Adrenal gland (tissue), 12 donors: ENCODE results near the gene KIAA0930. TPM values are rescaled to one million over a fixed set of nuclear protein-coding genes. Genes with fewer than 3 reads are reported as not detected.

ENCODE experiments used
- DNase-seq, 7 donors: peaks; one replicate each; pipeline ENCODE4 v3.0.0-alpha.2; 2019 to 2020
- H3K27ac ChIP-seq, 5 donors: fragments of 200-600 bp; sonication (generic) in 4 of 5; 1 replicate in 3 of 5; 2 replicates in 2 of 5; pipeline versions ENCODE4 v1.5.1 to v1.8.0; 2016 to 2020; ENCODE audit warnings: mild to moderate bottlenecking in 1 of 5
- H3K27me3 ChIP-seq: fragments of 200-600 bp; 2 replicates; pipeline ENCODE4 v1.8.0; 2021
- H3K36me3 ChIP-seq, 2 donors: fragments of 200-600 bp; replicated peaks in 1 of 2; 1 replicate in 1 of 2; 2 replicates in 1 of 2; pipeline versions ENCODE4 v1.5.1 to v1.8.0; 2018 to 2022
- H3K4me1 ChIP-seq, 2 donors: fragments of 200-600 bp; replicated peaks in 1 of 2; 1 replicate in 1 of 2; 2 replicates in 1 of 2; pipeline versions ENCODE4 v1.5.1 to v1.8.0; 2018 to 2021
- H3K4me3 ChIP-seq, 4 donors: fragments of 200-600 bp; sonication (generic) in 3 of 4; one replicate each; pipeline ENCODE4 v1.5.1; 2016 to 2018
- H3K9me3 ChIP-seq, 3 donors: fragments of 200-600 bp; sonication (generic) in 1 of 3; replicated peaks in 1 of 3; 1 replicate in 2 of 3; 2 replicates in 1 of 3; pipeline versions ENCODE4 v1.5.1 to v1.8.0; 2016 to 2021
- POLR2A ChIP-seq, 2 donors: fragments of 450-650 bp; IDR thresholded peaks; one replicate each; pipeline ENCODE4 v1.6.1; 2017; ENCODE audit warnings: antibody characterized with exemption in 2 of 2, mild to moderate bottlenecking in 2 of 2, moderate library complexity in 1 of 2
- WGBS, 4 donors: extraction: QIAGEN DNeasy Blood & Tissue Kit in 2 of 4; methylation state at CpG; one replicate each; pipeline versions ENCODE4 v1.1.5 to v1.1.7; 2013 to 2017; 5-methylcytosine and 5-hydroxymethylcytosine counted together
- intact Hi-C, 2 donors: fragments of 100-400 bp; cut with DNase I; formaldehyde crosslinking; loops; one replicate each; pipeline versions ENCODE4 v1.14.1 to v1.15.0; 2022 to 2023
- microRNA counts, 2 donors: library from miRNA; unstranded; fragments of <30 nt; microRNA quantifications; one replicate each; lab custom pipeline; 2016
- microRNA-seq, 3 donors: library from miRNA; unstranded; fragments of <30 nt; microRNA quantifications; one replicate each; pipeline ENCODE4, GENCODE V29; 2017 to 2020
- polyA plus RNA-seq, 3 donors: library from polyadenylated mRNA; stranded (reverse); fragments of 200-250 nt in 2 of 3; fragments of 350-450 nt in 1 of 3; fragmentation: Illumina TruSeq in 1 of 3; extraction: RNeasy Lipid Tissue Mini Kit (QIAGEN cat#74804) in 1 of 3; gene quantifications; one replicate each; pipeline ENCODE4 v1.2.3, GENCODE V29; 2013 to 2014
- small RNA-seq, 2 donors: library from RNA; depleted of rRNA; stranded (forward); fragments of <200 nt; gene quantifications; one replicate each; pipeline ENCODE3, GENCODE V24; 2016
- total RNA-seq, 9 donors: library from RNA; depleted of rRNA in 4 of 9; stranded (reverse); fragments of >200 nt in 4 of 9; fragments of 120-200 nt in 1 of 9; fragmentation: NEBNext Ultra II Directional in 1 of 9; extraction: Animal tissue kit (Norgen Biotek cat#: 25700) in 1 of 9; gene quantifications; one replicate each; pipeline versions ENCODE4 v1.1.0 to v1.2.4, GENCODE V29; 2013 to 2023
- TF ChIP-seq, protein P1 (sequence below), 6 experiments: fragments of 450-650 bp in 4 of 6; fragments of 200-600 bp in 2 of 6; sonication (generic) in 1 of 6; IDR thresholded peaks; 1 replicate in 5 of 6; 2 replicates in 1 of 6; pipeline versions ENCODE4 v1.5.1 to v1.8.0; 2016 to 2021; ENCODE audit warnings: antibody characterized with exemption in 6 of 6, mild to moderate bottlenecking in 2 of 6, moderate library complexity in 1 of 6
- donor health status: healthy with polysubstance abuse.
- donor health status: Bipolar disorder and iron deficiency.
- donor health status: DM: yes; HTN: yes; CAD: no.
- donor health status: DM: no; HTN: no; CAD: no.
- donor health status: DM: no; HTN: no; CAD: no.
- donor health status: DM: yes; HTN: yes; CAD: no.

Gene KIAA0930
- total and polyA plus RNA-seq, 12 donors, result 40.3 to 183 (median 96.4) TPM

DNA sequence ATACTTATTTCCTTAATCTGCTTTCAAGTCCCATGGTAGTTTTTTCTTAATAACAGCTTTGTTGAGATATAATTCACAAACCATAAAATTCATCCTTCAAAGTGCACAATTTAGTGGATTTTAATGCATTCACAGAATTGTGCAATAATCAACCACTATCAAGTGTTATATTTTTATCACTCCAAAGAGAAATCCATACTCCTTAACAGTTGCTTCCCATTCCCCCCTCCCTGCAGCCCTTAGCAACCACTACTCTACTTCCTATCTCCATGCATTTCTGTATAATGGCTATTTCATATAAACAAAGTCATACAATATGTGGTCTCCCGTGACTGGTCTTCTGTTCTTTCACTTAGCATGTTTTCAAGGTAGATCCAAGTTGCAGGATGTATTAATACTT is 95.8 kb downstream of the KIAA0930 start:
- Histone ChIP-seq H3K4me1 (no peaks in the 10 kb centered on the region), H3K36me3 (no peaks in the 10 kb centered on the region), H3K9me3 (peaks cover 0 to 4% (median 0%) of the 10 kb centered on the region in 3 donors), H3K27me3 (no peaks in the 10 kb centered on the region), H3K27ac (no peak overlapping the region), H3K4me3 (no peak overlapping the region)
- intact Hi-C loops, result no loop called here
- WGBS, 4 donors, result 84 to 96% (median 90%) methylated on average over 1 of the region's 1 CpG
- TF ChIP-seq, protein P1, sequence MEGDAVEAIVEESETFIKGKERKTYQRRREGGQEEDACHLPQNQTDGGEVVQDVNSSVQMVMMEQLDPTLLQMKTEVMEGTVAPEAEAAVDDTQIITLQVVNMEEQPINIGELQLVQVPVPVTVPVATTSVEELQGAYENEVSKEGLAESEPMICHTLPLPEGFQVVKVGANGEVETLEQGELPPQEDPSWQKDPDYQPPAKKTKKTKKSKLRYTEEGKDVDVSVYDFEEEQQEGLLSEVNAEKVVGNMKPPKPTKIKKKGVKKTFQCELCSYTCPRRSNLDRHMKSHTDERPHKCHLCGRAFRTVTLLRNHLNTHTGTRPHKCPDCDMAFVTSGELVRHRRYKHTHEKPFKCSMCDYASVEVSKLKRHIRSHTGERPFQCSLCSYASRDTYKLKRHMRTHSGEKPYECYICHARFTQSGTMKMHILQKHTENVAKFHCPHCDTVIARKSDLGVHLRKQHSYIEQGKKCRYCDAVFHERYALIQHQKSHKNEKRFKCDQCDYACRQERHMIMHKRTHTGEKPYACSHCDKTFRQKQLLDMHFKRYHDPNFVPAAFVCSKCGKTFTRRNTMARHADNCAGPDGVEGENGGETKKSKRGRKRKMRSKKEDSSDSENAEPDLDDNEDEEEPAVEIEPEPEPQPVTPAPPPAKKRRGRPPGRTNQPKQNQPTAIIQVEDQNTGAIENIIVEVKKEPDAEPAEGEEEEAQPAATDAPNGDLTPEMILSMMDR (IDR thresholded peaks at IDR 0.05), result no peak
- no peak for TF ChIP-seq POLR2A (IDR thresholded peaks at IDR 0.05)
- DNase-seq, result no peak

DNA sequence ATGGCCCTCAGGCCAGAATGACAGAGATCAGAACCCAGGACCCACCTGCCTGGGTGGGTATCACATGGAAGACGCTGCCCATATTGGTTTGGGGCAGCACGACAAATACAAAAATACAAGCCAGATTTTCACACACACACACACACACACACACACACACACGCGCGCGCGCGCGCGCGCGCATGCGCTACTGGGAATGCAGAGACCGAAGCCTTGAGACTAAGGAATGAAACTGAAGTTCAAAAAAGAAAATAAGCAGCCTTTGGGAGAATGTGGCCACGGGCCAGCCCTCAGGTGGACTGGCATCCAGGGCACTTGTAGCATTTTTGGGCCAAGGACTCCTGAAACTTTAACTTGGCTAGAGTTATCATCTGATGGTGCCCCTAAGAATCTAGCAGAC is 98.3 kb downstream of the KIAA0930 start:
- no peak overlapping the region for H3K4me3 ChIP-seq
- H3K36me3 ChIP-seq, result no peaks in the 10 kb centered on the region
- no peaks in the 10 kb centered on the region for H3K27me3 ChIP-seq
- no peaks in the 10 kb centered on the region for H3K4me1 ChIP-seq
- peaks cover 0 to 4% (median 0%) of the 10 kb centered on the region in 3 donors for H3K9me3 ChIP-seq
- intact Hi-C loops, result no loop called here
- WGBS, 4 donors, result 81 to 84% (median 83%) methylated on average over 15 of the region's 15 CpGs
- no peak for TF ChIP-seq POLR2A (IDR thresholded peaks at IDR 0.05)
- TF ChIP-seq, protein P1 (IDR thresholded peaks at IDR 0.05), result no peak
- no peak overlapping the region for H3K27ac ChIP-seq
- DNase-seq, result no peak

MicroRNAs encoded within 50 kb of the gene (microRNA counts, 767-probe panel; counts per million panel counts)
- 0 counts per million in 2 donors for microRNA hsa-miR-1249 (lab: Ali Mortazavi, UCI)

Small RNAs within 50 kb of the gene (microRNA-seq; reads per million reads assigned to microRNA genes)
- gene MIR1249, result 12.6 to 118 (median 14.3) reads per million in 3 donors

Small RNAs within 50 kb of the gene (small RNA-seq; reads per million reads assigned to genes)
- gene MIR1249, result 0.42 to 1.1 reads per million in 2 donors

Other genes starting within 250 kb of the KIAA0930 start
- 1 to 10 TPM in 8 of 9 donors, under 1 TPM in 1; 0.30 to 4.4 (median 1.8) TPM for gene PHF21B, start 230.9 kb downstream of the KIAA0930 start, total RNA-seq
- 1 to 10 TPM; 1.5 to 3.9 (median 1.8) TPM for gene PHF21B, start 230.9 kb downstream of the KIAA0930 start, polyA plus RNA-seq
- 100 to 1,000 TPM in 2 of 9 donors, 10 to 100 TPM in 7; 48.9 to 126 (median 67.4) TPM for gene NUP50, start 77.0 kb downstream of the KIAA0930 start, total RNA-seq
- gene NUP50, start 77.0 kb downstream of the KIAA0930 start, polyA plus RNA-seq, result 10 to 100 TPM; 14.9 to 45.9 (median 23.1) TPM
- gene UPK3A, start 44.1 kb upstream of the KIAA0930 start, total RNA-seq, result not detected
- gene UPK3A, start 44.1 kb upstream of the KIAA0930 start, polyA plus RNA-seq, result under 1 TPM in 1 of 3 donors, not detected in 2; 0.17 TPM
- 10 to 100 TPM in 7 of 9 donors, 1 to 10 TPM in 2; 6.8 to 47.6 (median 12.0) TPM for gene FAM118A, start 69.0 kb upstream of the KIAA0930 start, total RNA-seq
- gene FAM118A, start 69.0 kb upstream of the KIAA0930 start, polyA plus RNA-seq, result 100 to 1,000 TPM in 1 of 3 donors, 10 to 100 TPM in 2; 28.1 to 101 (median 28.7) TPM
- gene SMC1B, start 172.7 kb upstream of the KIAA0930 start, total RNA-seq, result under 1 TPM in 1 of 9 donors, not detected in 8; 0.06 TPM
- not detected for gene SMC1B, start 172.7 kb upstream of the KIAA0930 start, polyA plus RNA-seq
- gene RIBC2, start 172.8 kb upstream of the KIAA0930 start, total RNA-seq, result 1 to 10 TPM in 2 of 9 donors, under 1 TPM in 5, not detected in 2; 0.14 to 1.3 (median 0.36) TPM
- under 1 TPM; 0.16 to 0.64 (median 0.24) TPM for gene RIBC2, start 172.8 kb upstream of the KIAA0930 start, polyA plus RNA-seq